HepG2 (cell line): ENCODE results near the gene CACNA1D. TPM values are rescaled to one million over a fixed set of nuclear protein-coding genes. Genes with fewer than 3 reads are reported as not detected.
A peak's percentile ranks its signal among the peaks of the same experiment; 100 is the strongest.

ENCODE experiments used
- BORCS8-MEF2B ChIP-seq: sonication (generic); formaldehyde crosslinking; IDR thresholded peaks from 2 replicates; pipeline ENCODE4 v1.8.0; 2022; ENCODE audit warnings: mild to moderate bottlenecking, missing genetic modification reagents
- CBFB ChIP-seq: sonication (generic); formaldehyde crosslinking; IDR thresholded peaks from 2 replicates; pipeline ENCODE4 v1.4.0; 2020; ENCODE audit warnings: missing genetic modification reagents
- GATAD2A ChIP-seq: IDR thresholded peaks from 2 replicates; pipeline ENCODE4 v1.6.1; 2016
- MLLT10 ChIP-seq: sonication (generic); formaldehyde crosslinking; IDR thresholded peaks from 2 replicates; pipeline ENCODE4 v1.4.0; 2020; ENCODE audit warnings: missing genetic modification reagents
- NFYB ChIP-seq: sonication (generic); formaldehyde crosslinking; IDR thresholded peaks from 2 replicates; pipeline ENCODE4 v1.4.0; 2020; ENCODE audit warnings: missing genetic modification reagents
- RFX1 ChIP-seq: fragments of 450-650 bp; IDR thresholded peaks from 2 replicates; pipeline ENCODE4 v1.6.1; 2017
- SETDB1 ChIP-seq: sonication (generic); formaldehyde crosslinking; IDR thresholded peaks from 2 replicates; pipeline ENCODE4 v1.5.1; 2020; ENCODE audit warnings: missing genetic modification reagents, mild to moderate bottlenecking, borderline replicate concordance
- SMAD1 ChIP-seq: sonication (generic); formaldehyde crosslinking; IDR thresholded peaks from 2 replicates; pipeline ENCODE4 v1.4.0; 2020; ENCODE audit warnings: missing genetic modification reagents, low read depth, mild to moderate bottlenecking, borderline replicate concordance
- ZMAT3 ChIP-seq: sonication (generic); formaldehyde crosslinking; conservative IDR thresholded peaks from 2 replicates; pipeline ENCODE4 v1.7.0; 2021; ENCODE audit warnings: missing genetic modification reagents
- ZNF136 ChIP-seq: sonication (generic); formaldehyde crosslinking; IDR thresholded peaks from 2 replicates; pipeline ENCODE4 v1.8.1; 2022; ENCODE audit warnings: low read depth, mild to moderate bottlenecking, moderate library complexity, missing genetic modification reagents
- ZNF160 ChIP-seq: sonication (generic); formaldehyde crosslinking; IDR thresholded peaks from 2 replicates; pipeline ENCODE4 v1.8.0; 2022; ENCODE audit warnings: mild to moderate bottlenecking, inconsistent platforms, missing genetic modification reagents
- ZNF260 ChIP-seq: sonication (generic); formaldehyde crosslinking; IDR thresholded peaks from 2 replicates; pipeline ENCODE4 v1.4.0; 2020; ENCODE audit warnings: missing genetic modification reagents, low read depth, mild to moderate bottlenecking, borderline replicate concordance
- ZNF383 ChIP-seq: sonication (generic); formaldehyde crosslinking; IDR thresholded peaks from 2 replicates; pipeline ENCODE4 v1.4.0; 2020; ENCODE audit warnings: missing genetic modification reagents, mild to moderate bottlenecking, borderline replicate concordance
- ZNF615 ChIP-seq: sonication (generic); formaldehyde crosslinking; IDR thresholded peaks from 2 replicates; pipeline ENCODE4 v1.5.0; 2020; ENCODE audit warnings: mild to moderate bottlenecking, missing genetic modification reagents, borderline replicate concordance
- ZNF7 ChIP-seq: IDR thresholded peaks from 2 replicates; pipeline ENCODE4 v1.6.1; 2016; ENCODE audit warnings: missing biosample characterization, missing genetic modification reagents
- ZSCAN12 ChIP-seq: sonication (generic); formaldehyde crosslinking; IDR thresholded peaks from 2 replicates; pipeline ENCODE4 v1.9.0; 2021; ENCODE audit warnings: mild to moderate bottlenecking, missing genetic modification reagents
- polyA plus RNA-seq, 8 experiments: library from polyadenylated mRNA; depleted of rRNA in 3 of 8; stranded (reverse) in 7 of 8; unstranded in 1 of 8; fragments of >200 nt; fragmentation: Illumina TruSeq in 4 of 8; extraction: Trizol in 4 of 8; gene quantifications; 2 replicates each; pipeline versions ENCODE4 v1.2.1 to v1.2.3, GENCODE V29; 2011 to 2016; ENCODE audit warnings: low read depth in 4 of 8, missing spikeins in 1 of 8, mixed read lengths in 1 of 8; ENCODE audit not compliant: insufficient read depth in 1 of 8
- total RNA-seq, 5 experiments: library from RNA; depleted of rRNA; stranded (reverse); fragments of >200 nt; fragmentation: Illumina TruSeq; extraction: Trizol; gene quantifications; 2 replicates each; pipeline ENCODE4 v1.2.3, GENCODE V29; 2016; ENCODE audit warnings: low read depth in 1 of 5
- TF ChIP-seq, protein P1 (sequence below): sonication (generic); formaldehyde crosslinking; IDR thresholded peaks from 2 replicates; pipeline ENCODE4 v1.4.0; 2020; ENCODE audit warnings: missing genetic modification reagents, mild to moderate bottlenecking, borderline replicate concordance
- TF ChIP-seq, protein P2 (sequence below): fragments of 450-650 bp; IDR thresholded peaks from 2 replicates; pipeline ENCODE4 v1.6.1; 2017; ENCODE audit warnings: mild to moderate bottlenecking
- TF ChIP-seq, protein P3 (sequence below): sonication (generic); formaldehyde crosslinking; IDR thresholded peaks from 2 replicates; pipeline ENCODE4 v1.4.0; 2020; ENCODE audit warnings: mild to moderate bottlenecking, missing genetic modification reagents
- TF ChIP-seq, protein P4 (sequence below): sonication (generic); formaldehyde crosslinking; IDR thresholded peaks from 2 replicates; pipeline ENCODE4 v1.5.0; 2020; ENCODE audit warnings: mild to moderate bottlenecking, missing genetic modification reagents
- TF ChIP-seq, protein P5 (sequence below): sonication (generic); formaldehyde crosslinking; IDR thresholded peaks from 2 replicates; pipeline ENCODE4 v1.4.0; 2020; ENCODE audit warnings: mild to moderate bottlenecking, missing genetic modification reagents

CACNA1D gene
- total and polyA plus RNA-seq, 2 of the 13 experiments (the other 11 are each of a cell fraction or from before 2014, with no cell fraction given): 0.26 to 0.38 TPM

DNA sequence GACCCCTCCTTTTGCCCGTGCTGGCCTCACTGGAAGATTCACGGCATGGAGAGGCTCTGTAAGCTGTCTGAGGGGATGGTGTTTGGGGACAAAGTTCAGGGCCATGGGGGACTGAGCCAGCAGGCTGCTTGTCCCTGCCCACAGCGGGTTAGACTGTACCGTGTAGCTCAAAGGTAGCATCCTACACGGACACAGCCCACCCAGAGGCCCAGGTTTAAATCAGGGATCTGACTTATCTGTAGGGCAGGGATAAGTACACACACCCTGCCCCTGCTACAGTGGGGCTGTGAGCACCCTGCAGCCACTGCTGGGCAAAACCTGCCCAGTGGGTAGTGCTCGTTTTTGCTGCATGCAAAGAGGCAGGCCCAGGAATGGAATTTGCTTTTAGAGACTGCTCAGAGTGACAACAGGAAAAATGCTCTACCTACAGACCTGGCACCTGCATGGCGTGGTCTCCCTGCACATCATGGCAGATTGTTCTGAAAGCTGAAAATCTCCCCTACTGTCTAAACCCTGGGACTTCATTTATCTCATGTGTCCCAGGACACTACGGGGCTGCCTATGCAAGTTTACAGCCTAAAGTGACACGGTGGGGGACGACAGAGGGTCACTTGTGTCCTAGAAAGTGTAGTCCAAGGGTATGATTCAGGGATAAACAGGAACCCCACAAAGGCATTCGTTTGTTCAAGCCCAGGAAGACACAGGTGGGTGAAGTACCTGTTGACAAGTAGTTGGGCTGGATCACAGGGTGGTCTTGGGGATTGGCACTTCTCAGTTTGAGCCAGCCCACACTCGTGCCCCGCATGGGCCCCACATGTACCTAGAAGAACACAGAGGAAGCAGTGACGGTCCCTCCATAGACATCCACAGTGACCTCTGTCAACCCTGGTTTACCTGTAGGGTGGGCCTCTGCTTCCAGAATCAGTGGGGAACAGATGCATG, 324.1 kb downstream of the CACNA1D start (continued):
- TF ChIP-seq, protein P1, sequence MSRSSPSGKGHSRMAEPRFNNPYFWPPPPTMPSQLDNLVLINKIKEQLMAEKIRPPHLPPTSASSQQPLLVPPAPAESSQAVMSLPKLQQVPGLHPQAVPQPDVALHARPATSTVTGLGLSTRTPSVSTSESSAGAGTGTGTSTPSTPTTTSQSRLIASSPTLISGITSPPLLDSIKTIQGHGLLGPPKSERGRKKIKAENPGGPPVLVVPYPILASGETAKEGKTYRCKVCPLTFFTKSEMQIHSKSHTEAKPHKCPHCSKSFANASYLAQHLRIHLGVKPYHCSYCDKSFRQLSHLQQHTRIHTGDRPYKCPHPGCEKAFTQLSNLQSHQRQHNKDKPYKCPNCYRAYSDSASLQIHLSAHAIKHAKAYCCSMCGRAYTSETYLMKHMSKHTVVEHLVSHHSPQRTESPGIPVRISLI: no peak
- TF ChIP-seq ZNF136 (CRISPR knock-in tag) (no peak), ZSCAN12 (CRISPR knock-in tag) (no peak), GATAD2A (CRISPR knock-in tag) (peak; percentile 65), SMAD1 (CRISPR knock-in tag) (no peak), RFX1 (no peak), MLLT10 (CRISPR knock-in tag) (no peak), ZNF7 (CRISPR knock-in tag) (no peak), ZNF260 (CRISPR knock-in tag) (no peak), SETDB1 (CRISPR knock-in tag) (no peak), ZMAT3 (0 out of 2 replicates have a peak, but pooled peaks have one; percentile 32), NFYB (CRISPR knock-in tag) (no peak), ZNF383 (CRISPR knock-in tag) (no peak), BORCS8-MEF2B (CRISPR knock-in tag) (0 out of 2 replicates have a peak, but pooled peaks have one; percentile 67), ZNF160 (CRISPR knock-in tag) (no peak), CBFB (CRISPR knock-in tag) (no peak), ZNF615 (no peak)
- TF ChIP-seq, protein P2, sequence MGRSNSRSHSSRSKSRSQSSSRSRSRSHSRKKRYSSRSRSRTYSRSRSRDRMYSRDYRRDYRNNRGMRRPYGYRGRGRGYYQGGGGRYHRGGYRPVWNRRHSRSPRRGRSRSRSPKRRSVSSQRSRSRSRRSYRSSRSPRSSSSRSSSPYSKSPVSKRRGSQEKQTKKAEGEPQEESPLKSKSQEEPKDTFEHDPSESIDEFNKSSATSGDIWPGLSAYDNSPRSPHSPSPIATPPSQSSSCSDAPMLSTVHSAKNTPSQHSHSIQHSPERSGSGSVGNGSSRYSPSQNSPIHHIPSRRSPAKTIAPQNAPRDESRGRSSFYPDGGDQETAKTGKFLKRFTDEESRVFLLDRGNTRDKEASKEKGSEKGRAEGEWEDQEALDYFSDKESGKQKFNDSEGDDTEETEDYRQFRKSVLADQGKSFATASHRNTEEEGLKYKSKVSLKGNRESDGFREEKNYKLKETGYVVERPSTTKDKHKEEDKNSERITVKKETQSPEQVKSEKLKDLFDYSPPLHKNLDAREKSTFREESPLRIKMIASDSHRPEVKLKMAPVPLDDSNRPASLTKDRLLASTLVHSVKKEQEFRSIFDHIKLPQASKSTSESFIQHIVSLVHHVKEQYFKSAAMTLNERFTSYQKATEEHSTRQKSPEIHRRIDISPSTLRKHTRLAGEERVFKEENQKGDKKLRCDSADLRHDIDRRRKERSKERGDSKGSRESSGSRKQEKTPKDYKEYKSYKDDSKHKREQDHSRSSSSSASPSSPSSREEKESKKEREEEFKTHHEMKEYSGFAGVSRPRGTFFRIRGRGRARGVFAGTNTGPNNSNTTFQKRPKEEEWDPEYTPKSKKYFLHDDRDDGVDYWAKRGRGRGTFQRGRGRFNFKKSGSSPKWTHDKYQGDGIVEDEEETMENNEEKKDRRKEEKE: no peak
- TF ChIP-seq, protein P3, sequence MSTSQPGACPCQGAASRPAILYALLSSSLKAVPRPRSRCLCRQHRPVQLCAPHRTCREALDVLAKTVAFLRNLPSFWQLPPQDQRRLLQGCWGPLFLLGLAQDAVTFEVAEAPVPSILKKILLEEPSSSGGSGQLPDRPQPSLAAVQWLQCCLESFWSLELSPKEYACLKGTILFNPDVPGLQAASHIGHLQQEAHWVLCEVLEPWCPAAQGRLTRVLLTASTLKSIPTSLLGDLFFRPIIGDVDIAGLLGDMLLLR (CRISPR knock-in tag): no peak
- TF ChIP-seq, protein P4, sequence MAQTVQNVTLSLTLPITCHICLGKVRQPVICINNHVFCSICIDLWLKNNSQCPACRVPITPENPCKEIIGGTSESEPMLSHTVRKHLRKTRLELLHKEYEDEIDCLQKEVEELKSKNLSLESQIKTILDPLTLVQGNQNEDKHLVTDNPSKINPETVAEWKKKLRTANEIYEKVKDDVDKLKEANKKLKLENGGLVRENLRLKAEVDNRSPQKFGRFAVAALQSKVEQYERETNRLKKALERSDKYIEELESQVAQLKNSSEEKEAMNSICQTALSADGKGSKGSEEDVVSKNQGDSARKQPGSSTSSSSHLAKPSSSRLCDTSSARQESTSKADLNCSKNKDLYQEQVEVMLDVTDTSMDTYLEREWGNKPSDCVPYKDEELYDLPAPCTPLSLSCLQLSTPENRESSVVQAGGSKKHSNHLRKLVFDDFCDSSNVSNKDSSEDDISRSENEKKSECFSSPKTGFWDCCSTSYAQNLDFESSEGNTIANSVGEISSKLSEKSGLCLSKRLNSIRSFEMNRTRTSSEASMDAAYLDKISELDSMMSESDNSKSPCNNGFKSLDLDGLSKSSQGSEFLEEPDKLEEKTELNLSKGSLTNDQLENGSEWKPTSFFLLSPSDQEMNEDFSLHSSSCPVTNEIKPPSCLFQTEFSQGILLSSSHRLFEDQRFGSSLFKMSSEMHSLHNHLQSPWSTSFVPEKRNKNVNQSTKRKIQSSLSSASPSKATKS (CRISPR knock-in tag): no peak
- TF ChIP-seq, protein P5, sequence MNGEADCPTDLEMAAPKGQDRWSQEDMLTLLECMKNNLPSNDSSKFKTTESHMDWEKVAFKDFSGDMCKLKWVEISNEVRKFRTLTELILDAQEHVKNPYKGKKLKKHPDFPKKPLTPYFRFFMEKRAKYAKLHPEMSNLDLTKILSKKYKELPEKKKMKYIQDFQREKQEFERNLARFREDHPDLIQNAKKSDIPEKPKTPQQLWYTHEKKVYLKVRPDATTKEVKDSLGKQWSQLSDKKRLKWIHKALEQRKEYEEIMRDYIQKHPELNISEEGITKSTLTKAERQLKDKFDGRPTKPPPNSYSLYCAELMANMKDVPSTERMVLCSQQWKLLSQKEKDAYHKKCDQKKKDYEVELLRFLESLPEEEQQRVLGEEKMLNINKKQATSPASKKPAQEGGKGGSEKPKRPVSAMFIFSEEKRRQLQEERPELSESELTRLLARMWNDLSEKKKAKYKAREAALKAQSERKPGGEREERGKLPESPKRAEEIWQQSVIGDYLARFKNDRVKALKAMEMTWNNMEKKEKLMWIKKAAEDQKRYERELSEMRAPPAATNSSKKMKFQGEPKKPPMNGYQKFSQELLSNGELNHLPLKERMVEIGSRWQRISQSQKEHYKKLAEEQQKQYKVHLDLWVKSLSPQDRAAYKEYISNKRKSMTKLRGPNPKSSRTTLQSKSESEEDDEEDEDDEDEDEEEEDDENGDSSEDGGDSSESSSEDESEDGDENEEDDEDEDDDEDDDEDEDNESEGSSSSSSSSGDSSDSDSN (CRISPR knock-in tag): no peak
